ENCODE measurements around the gene LRRC71.

LRRC71 gene

DNA sequence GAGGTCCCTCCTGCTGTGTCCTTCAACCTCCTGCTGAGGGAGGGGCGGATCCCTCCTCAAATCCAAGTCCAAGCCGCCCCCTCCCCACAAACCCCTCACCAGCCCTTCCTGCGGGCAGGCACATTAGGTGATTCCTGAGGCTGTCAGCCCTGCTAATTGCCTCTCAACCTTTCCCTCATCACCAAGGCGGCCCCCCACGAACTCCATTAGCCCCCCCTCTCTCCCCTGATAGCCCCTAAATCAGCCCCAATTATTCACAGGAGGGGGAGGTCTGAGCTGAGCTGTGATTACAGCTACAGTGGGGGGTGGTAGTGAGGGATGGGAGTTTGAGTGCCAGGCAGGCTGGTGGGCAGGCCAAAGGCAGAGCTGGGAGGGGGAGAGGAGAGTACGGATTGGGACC, 32.7 kb upstream of the LRRC71 start:
- no peak for DNase-seq
- in situ Hi-C loops (cut with HindIII; ENCODE audit: low pct_ligation_motif_present, low pct_unique_long_range_greater_than_20kb, low sequenced_read_pairs) = no loop called here

DNA sequence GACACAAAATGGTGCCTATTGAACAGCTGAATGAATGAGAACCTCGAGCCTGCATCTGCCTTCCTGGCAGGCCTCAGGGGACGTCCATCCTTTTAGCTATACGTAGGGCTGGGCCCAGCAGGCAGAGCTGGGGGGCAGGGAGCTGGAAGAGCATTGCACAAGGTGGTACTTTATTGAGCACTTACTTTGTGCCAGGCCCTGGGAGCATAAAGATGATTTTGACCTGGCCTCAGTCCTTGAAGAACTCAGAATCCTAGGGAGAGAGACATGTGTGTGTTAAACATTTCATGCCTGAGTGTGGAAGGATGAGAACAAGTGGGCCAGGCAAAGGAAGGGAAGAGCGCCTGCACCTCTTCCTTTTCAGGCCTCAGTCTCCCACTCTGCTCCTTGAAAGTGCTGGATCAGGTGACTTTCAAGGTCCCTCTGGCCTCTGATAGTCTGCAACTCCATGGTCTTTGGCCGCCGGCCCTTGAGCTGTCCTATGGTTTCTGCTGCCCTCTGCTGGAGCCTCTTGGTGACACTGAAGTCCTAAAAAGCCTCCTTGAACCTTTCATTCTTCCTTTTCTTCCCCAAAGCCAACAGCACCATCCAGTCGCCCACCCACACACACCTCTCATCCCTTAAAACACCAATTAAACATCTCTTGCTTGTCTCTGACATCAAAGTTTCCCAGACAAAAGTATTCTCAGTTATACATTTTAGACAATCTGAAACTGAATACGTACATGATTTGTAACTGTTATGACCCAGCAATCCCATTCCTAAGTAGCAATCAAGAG, 30.4 kb upstream of the LRRC71 start:
- in situ Hi-C loops (cut with HindIII; ENCODE audit: low pct_ligation_motif_present, low pct_unique_long_range_greater_than_20kb, low sequenced_read_pairs) = no loop called here
- peak; percentile 82 for DNase-seq

DNA sequence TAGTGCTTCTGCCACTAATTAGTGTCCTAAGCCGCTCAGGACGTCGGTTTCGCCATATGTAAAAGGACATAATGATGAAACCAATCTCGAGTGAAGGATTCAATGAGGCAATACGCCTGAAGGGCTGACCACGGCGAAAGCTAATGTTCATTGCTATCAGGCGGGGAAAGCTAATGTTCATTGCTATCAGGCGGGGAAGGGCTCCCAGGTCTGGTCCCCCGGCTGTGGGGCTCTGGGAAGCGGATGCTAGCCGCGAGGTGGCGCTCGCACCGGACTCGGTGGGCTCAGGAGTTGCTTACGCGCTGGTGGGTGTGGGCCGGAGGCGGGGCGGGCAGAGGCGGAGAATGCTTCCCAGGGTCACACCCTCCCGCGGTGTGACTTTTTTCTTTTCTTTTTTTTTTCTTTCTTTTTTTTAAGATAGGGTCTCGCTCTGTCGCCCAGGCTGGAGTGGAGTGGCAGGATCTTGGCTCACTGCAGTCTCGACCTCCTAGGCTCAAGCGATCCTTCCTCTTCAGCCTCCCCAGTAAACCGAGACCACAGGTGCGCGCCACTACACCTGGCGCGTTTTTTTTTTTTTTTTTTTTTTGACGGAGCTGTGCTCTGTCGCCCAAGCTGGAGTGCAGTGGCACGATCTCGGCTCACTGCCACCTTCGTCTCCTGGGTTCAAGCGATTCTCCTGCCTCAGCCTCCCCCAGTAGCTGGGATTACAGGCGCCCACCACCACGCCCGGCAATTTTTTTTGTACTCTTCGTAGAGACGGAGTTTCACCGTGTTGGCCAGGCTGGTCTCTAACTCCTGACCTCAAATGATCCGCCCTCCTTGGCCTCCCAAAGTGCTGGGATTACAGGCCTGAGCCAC, 28.0 kb upstream of the LRRC71 start:
- in situ Hi-C loops (cut with HindIII; ENCODE audit: low pct_ligation_motif_present, low pct_unique_long_range_greater_than_20kb, low sequenced_read_pairs) = no loop called here
- peak; percentile 92 for DNase-seq

DNA sequence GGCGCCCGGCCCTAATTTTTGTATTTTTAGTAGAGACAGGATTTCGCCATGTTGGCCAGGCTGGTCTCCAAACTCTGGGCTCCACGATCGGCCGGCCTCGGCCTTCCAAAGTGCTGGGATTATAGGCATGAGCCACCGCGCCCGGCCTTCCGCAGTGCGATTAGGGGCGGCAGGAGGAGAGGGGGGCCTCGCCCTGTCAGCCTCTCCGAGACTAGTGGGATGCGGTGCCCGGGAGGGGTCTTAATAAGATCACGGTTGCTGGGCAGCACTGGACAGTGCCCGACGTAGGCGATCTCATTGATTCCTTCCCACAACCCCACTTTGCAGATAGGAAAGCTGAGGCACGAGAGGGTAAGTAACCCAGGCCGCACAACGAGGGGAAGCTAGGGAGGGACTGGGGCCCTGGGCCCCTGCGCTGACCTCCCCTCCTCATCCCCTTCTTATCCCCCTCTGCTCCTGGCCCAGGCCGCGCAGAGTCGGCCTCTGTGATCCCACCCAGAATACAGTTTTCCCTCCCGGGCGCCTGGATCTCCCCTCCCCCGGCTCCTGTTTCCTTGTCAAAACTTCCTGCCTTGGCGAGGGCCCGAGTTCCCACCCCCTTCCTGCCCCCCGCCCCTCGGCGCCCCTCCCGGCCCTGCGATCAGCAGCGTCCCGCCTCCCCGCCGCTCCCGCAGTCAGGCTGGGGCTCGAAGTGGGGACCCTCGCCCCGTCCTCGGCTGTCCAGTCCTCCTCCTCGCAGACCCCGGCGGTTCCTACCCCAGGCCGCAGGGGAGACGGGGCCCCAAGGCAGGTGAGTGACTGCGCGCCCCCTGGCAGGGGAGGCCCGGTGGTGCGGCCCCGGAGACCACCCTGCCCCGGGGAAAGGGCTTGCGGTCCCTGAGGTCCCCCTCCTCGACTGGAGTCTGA, 27.1 kb upstream of the LRRC71 start, which contains the start of gene PEAR1:
Gene PEAR1, plus strand, starts transcription at position 671 of the 906 bp plus-strand sequence. CDS start 10,209 bp downstream, outside the sequence.
- no peak for DNase-seq
- in situ Hi-C loops (cut with HindIII; ENCODE audit: low pct_ligation_motif_present, low pct_unique_long_range_greater_than_20kb, low sequenced_read_pairs) = no loop called here

DNA sequence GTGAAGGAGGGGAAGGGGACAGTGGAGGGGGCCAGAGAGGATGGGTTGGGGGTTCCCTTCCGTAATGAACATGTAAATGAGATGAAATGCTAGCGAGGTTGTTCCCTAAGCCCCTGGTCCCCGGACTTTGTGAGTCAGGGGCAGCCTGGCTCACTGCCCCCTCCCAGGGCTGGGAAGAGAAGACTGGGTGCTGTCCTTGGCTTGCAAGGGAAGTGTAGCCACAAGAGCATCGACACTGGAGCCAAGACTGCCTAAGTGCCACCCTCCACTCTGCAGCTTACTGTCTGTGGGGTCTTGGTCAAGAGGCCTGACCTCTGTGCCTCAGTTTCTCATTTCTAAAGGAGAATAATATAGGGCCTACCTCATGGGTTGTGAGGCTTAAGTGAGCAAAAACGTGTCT, 26.4 kb upstream of the LRRC71 start:
- no peak for DNase-seq
- in situ Hi-C loops (cut with HindIII; ENCODE audit: low pct_ligation_motif_present, low pct_unique_long_range_greater_than_20kb, low sequenced_read_pairs) = no loop called here

DNA sequence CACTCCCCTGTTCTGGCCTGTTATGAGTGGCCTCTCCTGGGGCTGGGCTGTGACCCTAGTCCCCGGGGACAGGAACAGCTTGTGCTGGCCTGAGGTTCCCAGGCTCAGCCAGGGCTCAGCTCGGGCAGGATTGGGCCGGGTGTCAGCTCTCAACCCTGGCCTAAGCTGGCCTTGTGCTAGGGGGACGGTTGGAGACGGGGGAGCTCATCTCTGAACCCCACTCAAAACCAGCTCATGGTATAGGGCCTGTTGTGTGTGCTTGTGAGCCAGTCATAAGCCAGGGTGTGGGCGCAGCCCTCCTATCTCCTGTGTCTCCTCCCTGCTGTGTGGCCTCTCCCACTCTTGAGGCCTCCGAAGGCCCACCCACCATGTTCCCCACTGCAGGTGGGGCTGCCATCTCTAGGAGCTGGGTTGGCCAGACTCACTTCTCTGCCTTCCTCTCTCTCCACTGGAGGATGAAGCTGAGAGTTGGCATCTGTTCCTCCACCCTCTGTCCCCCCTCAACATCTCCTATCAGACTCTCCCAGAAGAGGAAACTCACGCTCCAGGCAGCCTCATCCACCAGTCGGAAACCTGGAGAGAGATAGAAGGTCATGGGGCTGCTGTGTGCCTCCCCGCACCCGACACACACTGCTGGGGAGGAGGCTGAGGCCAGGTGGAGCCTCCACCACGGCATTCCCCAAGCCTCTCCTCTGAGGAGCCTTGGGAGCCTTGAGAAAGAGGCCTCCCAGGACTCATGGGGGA, 25.5 kb upstream of the LRRC71 start:
- no peak for DNase-seq
- in situ Hi-C loops (cut with HindIII; ENCODE audit: low pct_ligation_motif_present, low pct_unique_long_range_greater_than_20kb, low sequenced_read_pairs) = no loop called here

DNA sequence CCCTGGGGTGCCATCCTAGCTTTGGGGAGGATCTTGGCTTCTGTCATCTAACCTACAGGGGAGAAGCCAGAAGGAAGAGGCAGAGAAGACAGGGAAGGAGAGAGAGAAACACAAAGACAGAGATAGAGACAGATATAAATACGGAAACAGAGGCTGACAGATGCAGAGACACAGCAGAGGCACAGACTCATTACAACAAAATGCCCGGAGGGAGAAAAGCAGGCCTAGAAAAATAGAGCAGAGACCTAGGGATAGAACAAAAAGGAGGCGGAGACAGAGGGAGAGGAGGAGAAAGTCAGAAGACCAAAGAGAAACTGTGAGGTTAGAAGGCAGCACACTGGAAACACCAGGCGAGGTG, 25.0 kb upstream of the LRRC71 start:
- in situ Hi-C loops (cut with HindIII; ENCODE audit: low pct_ligation_motif_present, low pct_unique_long_range_greater_than_20kb, low sequenced_read_pairs) = no loop called here
- DNase-seq = peak; percentile 35

DNA sequence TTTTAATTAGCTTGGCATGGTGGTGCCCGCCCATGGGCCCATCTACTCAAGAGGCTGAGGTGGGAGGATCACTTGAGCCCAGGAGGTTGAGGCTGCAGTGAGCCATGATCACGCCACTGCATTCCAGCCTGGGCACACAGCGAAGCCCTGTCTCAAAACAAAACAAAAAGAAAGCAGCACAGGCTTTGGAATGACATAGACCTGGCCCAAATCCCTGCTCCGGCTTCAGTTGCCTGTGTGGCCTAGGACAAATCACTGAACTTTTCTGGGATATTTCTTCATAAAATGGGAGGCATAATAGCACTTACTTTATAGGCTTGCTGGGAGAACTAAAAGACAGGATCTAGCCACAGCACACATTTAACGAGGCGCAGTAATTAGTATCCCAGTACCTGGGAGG, 24.5 kb upstream of the LRRC71 start:
- in situ Hi-C loops (cut with HindIII; ENCODE audit: low pct_ligation_motif_present, low pct_unique_long_range_greater_than_20kb, low sequenced_read_pairs) = no loop called here
- DNase-seq = no peak

DNA sequence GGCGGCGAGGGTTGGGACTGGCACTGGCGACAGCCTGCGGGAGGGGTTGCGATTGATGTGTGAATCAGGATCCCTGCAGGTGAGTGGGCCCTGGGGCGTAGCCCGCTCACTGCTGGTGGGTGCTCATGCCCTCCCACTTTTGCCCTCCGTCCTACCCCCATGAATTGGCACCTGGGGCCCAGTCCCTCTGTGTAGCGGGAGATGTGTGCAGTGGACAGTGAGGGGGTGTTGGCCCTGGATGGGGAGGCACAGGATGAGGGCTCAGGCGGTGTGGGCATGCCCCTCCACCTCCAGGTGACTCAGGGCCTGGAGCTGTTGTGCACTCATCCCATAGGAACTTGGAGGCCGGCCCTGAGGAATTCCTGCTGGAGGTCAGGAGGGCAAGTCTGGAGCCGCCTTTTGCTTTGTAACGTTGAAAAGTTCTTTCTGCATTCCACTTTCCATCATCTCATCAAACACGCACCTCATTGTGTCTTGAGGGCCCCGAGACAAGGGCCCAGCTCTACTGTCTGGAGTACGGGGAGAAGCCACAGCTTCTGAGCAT, 23.9 kb upstream of the LRRC71 start:
- peak; percentile 98 for DNase-seq
- in situ Hi-C loops (cut with HindIII; ENCODE audit: low pct_ligation_motif_present, low pct_unique_long_range_greater_than_20kb, low sequenced_read_pairs) = no loop called here

DNA sequence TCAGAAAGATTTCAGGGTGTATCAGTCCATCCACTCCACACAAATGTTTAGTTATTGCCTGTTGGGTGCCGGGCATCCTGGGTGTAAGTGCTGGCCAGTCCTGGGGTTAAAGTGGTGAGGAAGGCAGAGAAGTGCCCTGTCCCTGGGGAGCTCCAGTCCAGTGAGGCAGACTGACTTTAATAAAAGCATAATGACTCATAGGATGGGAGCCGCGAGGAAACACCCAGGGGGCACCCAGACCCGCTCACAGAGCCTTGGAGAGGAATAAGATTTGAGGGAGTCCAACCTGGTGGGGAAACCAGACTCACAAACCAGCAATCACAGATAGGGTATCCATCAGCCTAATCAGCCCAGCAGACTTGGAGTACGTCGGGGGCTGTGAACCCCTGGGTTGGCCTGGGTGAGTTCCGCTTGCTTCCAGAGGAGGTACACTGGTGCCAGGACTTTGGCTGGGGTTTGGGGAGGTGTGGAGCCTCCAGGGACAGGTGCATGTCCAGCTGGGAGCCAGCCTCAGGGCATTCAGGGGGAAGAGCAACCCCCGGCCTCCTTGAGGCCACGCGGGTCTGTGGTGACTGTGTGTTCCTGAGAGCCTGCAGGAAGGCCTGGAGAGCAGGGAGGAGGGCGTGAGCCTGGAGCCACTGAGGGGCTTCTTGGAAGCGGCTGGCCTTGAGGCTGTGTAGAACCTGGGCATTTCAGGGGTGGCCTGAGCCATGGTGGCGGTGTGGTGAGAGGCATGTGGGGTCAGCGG, 23.2 kb upstream of the LRRC71 start:
- DNase-seq = peak; percentile 91
- in situ Hi-C loops (cut with HindIII; ENCODE audit: low pct_ligation_motif_present, low pct_unique_long_range_greater_than_20kb, low sequenced_read_pairs) = no loop called here

DNA sequence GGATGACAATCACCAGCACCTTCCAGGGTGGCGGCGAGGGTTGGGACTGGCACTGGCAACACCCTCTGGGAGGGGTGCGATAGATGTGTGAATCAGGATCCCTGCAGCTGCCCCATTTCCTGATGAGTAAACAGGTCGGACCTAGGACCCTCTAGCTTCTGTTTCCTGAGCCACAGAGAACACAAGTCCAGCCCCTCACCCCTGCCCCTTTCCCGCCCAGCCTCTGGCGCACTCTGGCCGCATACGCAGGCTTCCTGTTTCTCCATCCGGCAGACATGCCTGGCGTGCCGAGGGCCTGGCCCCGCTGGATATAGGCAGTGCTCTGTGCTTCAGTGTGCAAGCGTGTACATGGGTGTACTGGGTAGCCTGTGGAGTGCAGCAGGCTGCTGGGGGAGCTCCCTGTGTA, 22.3 kb upstream of the LRRC71 start:
- DNase-seq = peak; percentile 81
- in situ Hi-C loops (cut with HindIII; ENCODE audit: low pct_ligation_motif_present, low pct_unique_long_range_greater_than_20kb, low sequenced_read_pairs) = no loop called here

DNA sequence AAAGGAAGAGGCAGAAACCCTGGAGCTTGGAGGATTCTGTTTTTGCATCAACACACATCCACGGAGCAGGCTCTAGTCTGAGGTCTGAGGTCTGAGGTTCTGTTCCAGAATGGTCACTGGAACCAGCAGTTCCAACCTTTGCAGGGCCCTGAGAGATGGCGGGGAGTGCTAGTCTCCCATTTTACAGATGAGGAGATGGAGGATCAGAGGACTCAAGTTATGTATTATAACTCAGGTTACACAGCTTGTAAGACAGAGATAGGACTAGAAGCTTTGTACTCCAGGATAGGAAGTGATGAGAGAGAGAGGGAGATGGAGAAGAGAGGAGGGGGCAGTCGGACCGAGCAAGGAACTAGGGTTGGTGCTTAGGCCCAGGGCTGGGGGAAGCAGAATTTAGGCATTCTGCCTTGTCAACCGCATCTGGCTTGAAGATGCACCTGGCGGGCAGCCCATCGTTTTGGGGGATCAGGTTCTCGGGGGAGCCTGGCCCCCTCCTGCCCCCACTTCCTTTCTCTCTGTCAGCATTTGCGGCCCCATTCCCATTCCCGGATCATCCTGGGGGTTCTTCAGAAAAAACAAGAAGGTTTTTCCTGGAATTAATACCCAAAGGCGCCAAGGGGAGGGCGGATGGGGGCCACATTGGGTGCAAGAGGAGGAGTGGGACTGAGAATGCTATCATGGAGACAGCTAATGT, 21.3 kb upstream of the LRRC71 start:
- in situ Hi-C loops (cut with HindIII; ENCODE audit: low pct_ligation_motif_present, low pct_unique_long_range_greater_than_20kb, low sequenced_read_pairs) = no loop called here
- no peak for DNase-seq

DNA sequence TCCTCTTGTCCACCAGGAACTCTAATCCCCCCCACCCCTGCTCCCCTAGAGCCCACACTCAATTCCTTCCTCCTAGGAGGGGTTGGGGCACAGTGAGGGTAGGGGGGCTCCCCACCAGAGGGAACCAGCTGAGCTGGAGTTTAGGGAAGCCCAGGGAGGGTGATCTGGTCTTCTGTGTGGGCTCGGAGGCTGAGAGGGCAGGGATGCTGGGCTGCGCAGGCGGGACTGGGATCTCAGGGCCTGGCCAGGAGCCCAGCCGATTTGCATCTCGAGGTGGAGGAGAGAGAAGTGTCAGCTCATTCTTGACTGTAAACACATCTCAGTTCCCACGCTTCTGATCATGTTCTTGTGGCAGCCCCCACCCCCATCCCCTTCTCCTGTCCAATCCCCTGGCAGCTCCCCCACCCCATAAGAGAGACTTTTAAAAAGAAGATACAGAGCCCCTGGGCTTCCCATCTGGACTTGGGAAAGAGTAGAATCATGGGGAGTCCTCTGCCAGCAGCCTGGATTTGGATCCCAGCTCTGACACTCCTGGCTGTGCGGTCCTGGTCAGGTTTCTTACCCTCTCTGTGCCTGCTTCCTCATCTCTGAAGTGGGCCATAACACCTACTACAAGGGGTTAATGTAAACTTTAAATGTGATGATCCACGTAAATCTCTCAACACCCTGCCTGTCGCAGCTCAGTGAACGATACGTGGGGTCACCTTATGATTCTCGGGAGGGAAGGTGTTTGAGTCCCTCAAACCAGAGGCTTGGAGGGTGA, 20.3 kb upstream of the LRRC71 start:
- DNase-seq = no peak
- in situ Hi-C loops (cut with HindIII; ENCODE audit: low pct_ligation_motif_present, low pct_unique_long_range_greater_than_20kb, low sequenced_read_pairs) = no loop called here

DNA sequence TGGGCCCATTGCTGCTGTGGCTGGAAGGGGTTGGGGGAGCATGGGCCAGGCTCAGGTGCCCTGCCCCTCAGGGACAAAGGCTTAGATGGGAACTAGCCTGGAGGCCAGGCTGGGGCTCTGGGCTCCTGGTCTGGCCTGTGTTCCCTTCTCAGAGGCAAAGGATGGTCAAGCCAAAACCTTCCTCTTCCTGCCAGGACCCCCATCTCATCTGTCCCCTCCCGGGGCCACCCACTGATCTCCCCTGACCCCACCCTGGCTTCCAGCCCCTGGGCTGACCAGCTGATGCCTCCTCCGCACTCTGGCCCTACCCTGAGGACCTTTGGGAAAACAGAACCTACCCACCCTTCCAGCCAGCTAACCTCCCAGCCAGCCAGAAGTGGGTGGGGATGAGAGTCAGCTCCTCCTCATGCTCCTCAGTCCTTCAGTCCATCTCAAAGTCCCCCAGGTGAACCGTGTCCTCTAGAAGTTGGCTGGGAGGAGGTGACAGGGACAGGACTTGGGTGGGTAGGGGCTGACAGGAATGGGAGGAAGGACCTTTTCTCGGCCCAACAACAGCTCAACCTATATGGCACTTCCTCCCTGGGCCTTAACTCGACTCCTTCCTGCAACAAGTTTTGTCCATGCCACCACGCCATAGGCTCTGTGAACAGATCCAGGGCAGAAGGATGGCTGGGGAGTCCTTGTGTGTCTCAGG, 19.4 kb upstream of the LRRC71 start:
- no peak for DNase-seq
- in situ Hi-C loops (cut with HindIII; ENCODE audit: low pct_ligation_motif_present, low pct_unique_long_range_greater_than_20kb, low sequenced_read_pairs) = no loop called here

DNA sequence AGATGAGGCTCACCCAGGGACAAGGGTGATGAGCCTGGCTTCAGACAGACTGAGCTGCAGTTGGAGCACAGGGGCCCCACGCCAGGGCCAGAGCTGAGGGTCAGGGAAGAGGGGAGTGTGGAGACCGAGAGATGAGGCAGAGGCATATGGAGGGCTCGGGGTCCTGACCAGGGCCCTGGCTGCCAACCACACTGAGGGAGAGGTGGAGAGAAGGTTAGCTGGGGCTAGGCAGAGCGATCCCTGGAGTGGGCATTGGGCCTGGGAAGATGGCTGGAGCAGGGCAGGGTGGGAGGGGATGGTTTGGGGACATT, 18.9 kb upstream of the LRRC71 start:
- in situ Hi-C loops (cut with HindIII; ENCODE audit: low pct_ligation_motif_present, low pct_unique_long_range_greater_than_20kb, low sequenced_read_pairs) = no loop called here
- DNase-seq = no peak

Measured in ACHN (cell line).